Measurements from ENCODE around the gene ALKBH2.
A peak's percentile ranks its signal among the peaks of the same experiment; 100 is the strongest.

ALKBH2 gene

DNA sequence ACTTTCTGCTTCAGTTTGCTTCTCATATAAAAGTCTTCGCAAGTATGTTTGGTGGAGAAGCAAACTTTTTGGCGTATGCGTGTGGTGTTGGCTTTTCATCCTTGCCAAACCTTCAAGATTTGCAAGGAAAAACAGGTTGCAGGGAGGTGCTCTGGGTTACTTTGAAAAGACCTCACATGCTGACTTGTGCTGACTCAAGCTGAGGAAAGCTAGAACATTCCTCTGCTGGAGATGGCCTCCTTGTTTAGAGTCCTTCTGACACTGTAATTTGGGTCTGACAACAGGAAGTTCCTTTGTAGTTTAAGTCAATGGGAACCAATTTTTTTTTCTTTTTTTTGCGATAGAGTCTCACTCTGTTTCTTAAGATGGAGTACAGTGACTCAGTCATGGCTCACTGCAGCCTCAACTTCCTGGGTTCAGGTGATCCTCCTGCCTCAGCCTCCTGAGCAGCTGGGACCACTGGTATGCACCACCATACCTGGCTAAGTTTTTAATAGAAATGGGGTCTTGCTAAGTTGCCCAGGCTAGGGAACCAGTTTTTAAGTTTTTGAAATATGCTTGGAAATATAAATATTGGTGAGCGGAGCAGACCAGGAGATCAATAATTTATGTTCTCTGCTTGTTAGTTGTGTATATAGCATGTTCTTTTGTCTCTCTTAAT, 20.5 kb upstream of the ALKBH2 start:
- no peak for DNase-seq

- no peak for DNase-seq
These were observed 19.6 kb upstream of the ALKBH2 start for GRCh38 chr12:109112720-109113465.

GRCh38 chr12:109110988-109111495, 17.8 kb upstream of the ALKBH2 start:
- peak; percentile 37 to 47 for DNase-seq

- DNase-seq = no peak
These were observed 16.6 kb upstream of the ALKBH2 start for GRCh38 chr12:109109746-109110350.

DNA sequence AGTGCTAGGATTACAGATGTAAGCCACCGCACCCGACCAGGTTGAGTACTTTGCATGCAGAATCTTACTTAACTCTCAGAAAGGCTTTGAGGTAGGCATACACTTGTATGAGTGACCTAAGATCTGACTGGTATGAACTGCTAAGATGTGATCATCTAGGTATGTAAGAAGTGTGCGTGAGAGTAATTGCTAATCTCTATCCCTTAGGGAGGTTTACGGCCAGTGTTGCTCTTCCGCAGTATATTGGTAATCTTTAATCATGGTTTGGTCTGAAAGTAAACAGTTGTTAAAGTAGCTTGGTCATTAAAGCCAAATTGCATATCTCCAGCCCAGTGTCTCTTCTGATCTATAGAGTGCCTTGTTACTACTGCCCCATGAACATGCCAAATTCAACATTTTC, 11.9 kb upstream of the ALKBH2 start:
- no peak for DNase-seq

DNA sequence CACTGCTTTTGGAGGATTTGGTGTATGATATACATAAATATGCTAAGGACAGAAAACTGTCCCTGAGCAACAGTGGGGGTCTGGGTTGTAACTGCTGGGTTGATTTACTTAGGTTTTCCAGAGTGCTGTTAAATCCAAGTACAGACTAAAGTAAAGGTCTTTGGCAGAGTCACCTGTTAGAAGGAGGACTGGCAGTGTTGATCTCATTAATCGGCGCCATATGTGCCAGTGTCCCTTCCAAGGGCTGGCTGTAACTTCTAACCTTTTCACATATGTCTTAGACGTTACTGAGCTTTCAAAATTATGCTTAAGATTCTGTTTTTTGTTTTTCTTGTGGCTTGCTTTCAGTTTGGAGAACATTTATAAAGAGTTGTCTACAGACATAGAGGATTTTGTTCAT, 9.2 kb upstream of the ALKBH2 start:
- DNase-seq = no peak

- no peak for DNase-seq
These were observed 7.5 kb upstream of the ALKBH2 start for GRCh38 chr12:109100741-109101140.

GRCh38 chr12:109099431-109100020, 6.3 kb upstream of the ALKBH2 start:
- DNase-seq = no peak

- DNase-seq = no peak
These were observed 5.4 kb upstream of the ALKBH2 start for GRCh38 chr12:109098651-109099050.

DNA sequence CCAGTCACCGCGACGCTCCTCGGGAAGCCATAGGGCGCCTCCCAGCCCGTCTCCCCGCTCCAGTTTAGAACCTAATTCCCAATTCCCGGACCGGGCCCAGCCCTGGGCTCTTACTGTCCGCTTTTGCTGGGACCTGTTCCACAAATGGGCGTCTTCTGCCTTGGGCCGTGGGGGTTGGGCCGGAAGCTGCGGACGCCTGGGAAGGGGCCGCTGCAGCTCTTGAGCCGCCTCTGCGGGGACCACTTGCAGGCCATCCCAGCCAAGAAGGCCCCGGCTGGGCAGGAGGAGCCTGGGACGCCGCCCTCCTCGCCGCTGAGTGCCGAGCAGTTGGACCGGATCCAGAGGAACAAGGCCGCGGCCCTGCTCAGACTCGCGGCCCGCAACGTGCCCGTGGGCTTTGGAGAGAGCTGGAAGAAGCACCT, 4.9 kb upstream of the ALKBH2 start:
- no peak for DNase-seq

- peak; percentile 95 to 97 for DNase-seq
These were observed 4.3 kb upstream of the ALKBH2 start, which contains the start of gene UNG for GRCh38 chr12:109097435-109098182. Gene UNG, plus strand, starts transcription at chr12:109097597. Its CDS starts 83 bp downstream, at chr12:109097680.

- DNase-seq = no peak
These were observed 3.8 kb upstream of the ALKBH2 start for GRCh38 chr12:109097140-109097434.

DNA sequence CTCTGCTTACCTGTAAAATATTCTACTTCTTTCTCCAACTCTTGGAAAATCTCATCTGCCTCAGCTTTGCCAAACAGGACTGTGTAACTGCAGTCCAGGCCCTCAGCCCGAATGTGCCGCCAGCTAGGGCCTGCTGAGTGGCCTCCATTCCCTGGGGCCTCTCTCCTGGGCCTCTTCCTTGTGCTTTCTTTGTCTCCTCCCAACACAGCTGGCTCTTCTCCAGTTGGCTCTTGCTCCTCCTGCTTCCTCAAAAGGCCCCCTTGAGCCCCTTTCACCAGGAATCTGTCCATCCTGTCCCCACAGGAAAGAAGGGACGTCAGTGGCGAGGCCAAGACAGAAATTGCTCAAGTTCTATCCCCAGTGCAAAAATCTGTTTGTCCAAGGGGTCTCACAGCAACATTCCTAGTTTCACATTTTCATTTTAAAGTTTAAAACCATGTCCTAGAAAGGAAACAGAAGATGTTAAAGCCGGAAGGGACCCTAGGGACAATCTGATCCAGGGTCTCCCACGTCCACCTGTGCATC, 713 bp downstream of the ALKBH2 start:
- DNase-seq = no peak

DNA sequence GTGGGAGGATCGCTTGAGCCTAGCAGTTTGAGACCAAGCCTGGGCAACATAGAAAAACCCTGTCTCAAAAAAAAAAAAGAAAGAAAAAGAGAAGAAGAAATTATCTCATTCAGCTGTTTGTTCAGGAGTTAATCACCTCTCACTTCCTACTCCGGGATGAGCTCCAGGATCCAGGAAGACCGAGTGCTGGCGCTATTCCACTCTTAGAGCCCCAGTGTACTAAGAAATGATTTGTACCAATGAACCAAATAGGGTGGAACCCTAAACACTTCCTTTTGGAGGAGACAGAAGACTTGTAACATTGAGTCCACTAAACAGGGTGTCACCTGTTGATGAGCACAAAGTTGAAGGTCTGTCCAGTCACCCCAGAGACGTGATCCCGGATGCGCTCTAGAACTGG, 3.6 kb downstream of the ALKBH2 start:
- no peak for DNase-seq

GRCh38 chr12:109088818-109089217, 4.5 kb downstream of the ALKBH2 start:
- DNase-seq = no peak

- DNase-seq = no peak
These were observed 6.0 kb downstream of the ALKBH2 start for GRCh38 chr12:109087250-109087649.

- DNase-seq = no peak
These were observed 7.7 kb downstream of the ALKBH2 start for GRCh38 chr12:109085590-109085989.

DNA sequence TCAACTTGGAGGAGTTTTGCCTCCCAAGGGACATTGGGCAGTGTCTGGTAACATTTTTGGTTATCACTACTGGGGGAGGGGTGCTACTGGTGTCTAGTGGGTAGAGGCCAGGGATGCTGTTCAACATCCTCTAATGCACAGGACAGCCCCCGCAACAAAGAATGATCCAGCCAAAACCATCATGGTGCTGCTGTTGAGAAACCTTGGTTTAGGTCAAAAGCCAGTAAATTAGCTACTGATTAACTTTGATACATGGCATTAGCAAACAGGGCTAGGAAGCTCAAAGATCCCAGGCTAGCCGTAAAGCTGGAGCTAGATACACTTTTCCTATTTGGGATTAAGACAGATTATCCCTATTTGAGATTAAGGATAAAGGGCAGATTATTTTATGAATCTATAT, 8.8 kb downstream of the ALKBH2 start:
- DNase-seq = no peak

DNA sequence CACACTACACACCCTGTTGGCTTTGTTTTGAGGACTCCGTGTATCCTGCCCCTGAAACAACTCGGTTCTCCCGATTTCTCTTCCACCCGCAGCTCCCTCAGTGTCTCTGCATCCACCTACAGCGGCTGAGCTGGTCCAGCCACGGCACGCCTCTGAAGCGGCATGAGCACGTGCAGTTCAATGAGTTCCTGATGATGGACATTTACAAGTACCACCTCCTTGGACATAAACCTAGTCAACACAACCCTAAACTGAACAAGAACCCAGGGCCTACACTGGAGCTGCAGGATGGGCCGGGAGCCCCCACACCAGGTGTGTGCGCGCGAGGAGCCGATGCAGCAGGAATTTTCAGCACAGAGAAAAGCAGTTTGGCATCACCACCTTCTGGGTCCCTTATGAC, 10.5 kb downstream of the ALKBH2 start:
- DNase-seq = no peak

DNA sequence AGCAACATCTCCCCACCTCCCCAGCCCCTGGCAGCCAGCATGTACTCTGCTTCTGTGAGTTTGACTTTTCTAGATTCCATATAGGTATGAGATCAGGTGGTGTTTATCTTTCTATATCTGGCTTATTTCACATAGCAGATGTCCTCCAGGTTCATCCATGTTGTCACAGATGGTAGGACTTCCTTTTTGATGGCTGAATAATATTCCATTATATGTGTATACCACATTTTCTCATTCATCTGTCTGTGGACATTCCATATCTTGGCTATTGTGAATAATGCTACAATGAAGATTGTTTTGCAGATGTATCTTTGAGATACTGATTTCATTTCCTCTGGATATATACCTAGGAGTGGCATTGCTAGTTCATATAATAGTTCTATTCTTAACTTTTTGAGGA, 18.4 kb downstream of the ALKBH2 start:
- DNase-seq = no peak

GRCh38 chr12:109069307-109070271, 23.7 kb downstream of the ALKBH2 start:
- DNase-seq = no peak

- DNase-seq = no peak
These were observed 27.4 kb downstream of the ALKBH2 start for GRCh38 chr12:109065853-109066193.
